NCI-H1048 (cell line): ENCODE data around the gene ESYT2.
"Not testable (repeated sequence)": the region's sequence is repeated elsewhere in the genome, so short reads cannot be mapped to it uniquely, and the experiment has no call there.

ENCODE experiments used
- DNase-seq: peaks from one replicate; lab custom pipeline; 2025; lab: John Stamatoyannopoulos, UW

ESYT2 gene

DNA sequence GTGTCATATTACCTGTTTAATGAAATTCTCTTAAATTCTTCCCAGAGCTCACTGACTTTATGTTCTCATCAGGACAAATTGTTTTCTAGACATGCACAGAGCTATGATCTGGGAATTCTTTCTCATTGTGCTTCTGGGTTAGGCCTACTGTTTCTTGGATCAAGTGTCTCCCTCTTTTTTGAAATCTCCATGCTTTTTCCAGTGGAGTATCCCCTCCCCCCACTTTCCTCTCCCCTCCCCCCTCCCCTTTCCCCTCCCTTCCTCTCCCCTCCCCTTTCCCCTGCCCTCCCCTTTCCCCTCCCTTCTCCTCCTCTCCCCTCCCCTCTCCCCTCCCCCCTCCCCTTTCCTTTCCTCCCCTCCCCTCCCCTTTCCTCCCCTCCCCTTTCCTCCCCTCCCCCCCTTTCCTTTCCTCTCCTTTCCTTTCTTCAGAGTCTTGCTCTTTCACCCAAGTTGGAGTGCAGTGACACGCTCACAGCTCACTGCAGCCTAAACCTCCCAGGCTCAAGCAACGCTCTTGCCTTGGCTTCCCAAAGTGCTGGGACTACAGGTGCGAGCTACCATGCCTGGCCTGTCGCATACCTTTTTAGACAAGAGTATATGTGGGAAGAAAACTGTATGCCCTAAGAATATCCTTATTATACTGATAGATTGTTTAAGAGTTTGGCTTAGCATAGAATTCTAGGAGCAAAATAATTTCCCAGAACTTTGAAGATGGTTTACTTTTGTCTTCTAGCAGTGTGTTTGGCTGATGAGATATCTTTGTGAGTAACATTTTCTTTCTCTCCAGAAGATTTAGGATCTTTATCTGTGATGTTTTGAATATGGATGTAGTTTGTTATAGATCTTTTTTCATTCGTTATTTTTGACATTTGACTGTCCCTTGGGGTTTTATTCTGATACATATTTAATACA, 29.5 kb upstream of the ESYT2 start:
- DNase-seq, result no peak

DNA sequence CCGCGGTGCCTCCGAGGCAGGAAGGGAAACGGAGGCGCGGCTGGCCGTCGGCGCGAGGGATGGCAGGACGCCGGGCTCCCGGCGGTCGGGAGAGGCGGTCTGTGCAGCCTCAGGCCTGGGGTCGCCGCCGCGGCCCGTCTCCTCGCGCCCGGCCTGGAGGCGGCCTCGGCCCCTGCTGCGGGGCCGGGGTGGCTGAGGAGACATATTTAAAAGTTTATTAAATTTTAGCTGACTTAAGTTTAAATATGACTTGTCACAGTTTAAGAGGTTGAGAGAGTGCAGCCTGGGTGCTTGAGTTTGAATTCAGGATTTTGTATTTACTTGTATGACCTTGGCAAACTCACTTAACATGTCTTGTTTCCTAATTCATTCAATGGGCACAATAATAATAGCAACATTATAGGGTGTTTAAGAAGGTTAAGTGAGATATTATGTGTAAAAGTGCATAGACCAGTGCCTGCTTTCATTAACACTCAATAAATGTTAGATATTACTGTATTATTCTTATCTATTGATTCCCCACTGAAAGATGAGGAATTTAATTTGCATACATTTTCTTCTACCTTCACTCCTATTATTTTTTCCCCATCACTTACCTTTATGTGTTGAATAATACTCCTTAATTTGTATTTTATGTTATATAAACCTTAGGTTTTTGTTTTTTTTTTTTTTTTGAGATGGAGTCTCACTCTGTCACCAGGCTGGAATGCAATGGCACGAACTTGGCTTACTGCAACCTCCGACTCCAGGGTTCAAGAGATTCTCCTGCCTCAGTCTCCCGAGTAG, 27.8 kb upstream of the ESYT2 start:
- DNase-seq, result no peak

DNA sequence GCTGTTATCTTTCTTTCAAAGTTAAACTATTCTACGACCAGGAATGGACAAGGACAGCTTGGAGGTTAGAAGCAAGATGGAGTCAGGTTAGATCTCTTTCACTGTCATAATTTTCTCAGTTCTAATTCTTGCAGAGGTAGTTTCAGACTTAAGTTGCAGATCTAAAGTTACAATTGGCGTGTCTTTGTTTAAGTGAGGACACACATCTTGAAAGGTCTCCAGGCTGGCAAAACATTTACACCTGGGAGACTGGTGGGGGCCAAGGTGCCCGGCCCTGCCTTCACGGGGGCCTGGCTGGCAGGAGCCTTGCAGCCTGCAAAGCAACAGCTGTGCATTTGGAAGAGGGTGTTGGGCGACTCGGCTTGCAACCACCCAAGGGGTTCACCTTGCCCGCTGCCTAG, 25.4 kb upstream of the ESYT2 start:
- no peak for DNase-seq

DNA sequence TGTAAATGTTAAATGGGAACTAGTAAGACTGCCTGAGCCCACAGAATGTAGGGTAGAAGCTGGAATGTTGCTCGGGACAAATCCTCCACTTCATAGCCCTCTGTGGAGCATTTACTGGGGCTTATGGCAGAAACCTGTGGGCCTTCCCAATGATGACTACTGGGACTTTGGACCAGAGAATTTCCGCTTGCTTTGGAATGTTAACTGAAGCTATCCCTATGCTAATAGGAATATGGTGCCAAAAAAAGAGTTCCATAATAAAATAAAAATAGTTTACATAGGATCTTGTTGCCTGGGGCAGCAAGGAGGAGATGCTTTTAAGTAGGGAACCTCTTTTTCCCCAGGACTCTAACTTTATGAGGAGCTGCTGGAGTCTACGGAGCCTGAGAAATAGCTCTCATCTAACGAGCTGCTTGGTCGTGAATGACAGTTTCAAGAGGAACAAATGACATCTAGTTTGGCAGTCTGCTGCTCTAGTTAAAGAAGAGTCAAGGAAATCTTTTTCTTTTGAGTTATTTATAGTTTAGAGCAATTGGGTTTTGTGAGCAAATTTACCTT, 21.3 kb upstream of the ESYT2 start:
- DNase-seq, result no peak

DNA sequence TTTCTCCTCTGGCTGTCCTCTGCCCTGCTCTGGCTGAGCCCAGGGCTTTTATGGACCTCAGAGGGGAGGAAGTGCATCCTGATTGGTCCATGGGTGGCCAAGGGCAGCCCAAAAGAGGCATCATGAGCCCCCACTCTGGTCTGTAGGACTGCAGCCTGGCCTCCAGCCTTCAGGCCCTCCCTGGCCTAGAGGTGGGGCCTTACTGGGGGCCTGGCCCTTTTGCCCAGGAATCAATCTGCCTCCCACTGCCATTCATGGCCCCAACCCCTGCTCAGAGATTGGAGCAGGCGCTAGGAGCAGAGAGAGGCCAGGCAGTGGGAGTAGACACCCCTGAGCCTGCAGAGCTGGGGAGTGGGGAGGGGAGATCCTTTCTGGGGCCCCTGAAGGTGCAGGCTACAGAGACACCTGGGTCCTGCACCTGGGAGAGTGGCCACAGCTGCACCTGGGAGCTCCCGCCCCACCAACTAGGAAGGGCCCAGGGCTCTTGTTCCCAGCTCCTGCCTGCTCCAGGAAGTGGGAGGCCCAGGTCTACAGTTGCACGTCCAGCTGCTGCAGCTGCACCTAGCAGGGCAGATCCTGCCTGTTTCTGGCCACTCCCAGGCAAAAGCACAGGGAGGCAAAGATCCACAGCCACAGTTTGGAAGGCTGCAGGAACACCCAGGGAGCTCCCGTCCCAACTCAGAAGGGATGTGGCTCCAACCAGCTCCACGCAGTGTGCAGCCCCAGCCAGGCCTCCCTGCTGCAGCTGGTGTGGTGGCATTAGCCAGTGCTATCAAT, 20.6 kb upstream of the ESYT2 start:
- DNase-seq, result no peak

DNA sequence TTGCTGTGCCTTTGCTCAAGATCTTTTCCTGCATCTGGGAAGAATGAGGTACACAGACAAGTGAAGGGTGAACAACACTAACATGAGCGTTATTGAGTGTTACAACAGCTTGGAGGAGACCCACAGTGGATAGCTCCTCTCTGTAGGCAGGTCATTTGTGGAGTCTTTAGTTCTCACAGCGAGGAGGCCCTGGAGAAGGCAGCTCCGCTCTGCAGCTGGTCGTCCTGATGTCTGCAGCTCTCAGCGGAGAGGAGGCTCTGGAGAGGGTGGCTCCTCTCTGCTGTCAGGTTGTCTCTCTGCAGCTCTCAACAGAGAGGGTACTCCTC, 20.1 kb upstream of the ESYT2 start:
- DNase-seq, result no peak

DNA sequence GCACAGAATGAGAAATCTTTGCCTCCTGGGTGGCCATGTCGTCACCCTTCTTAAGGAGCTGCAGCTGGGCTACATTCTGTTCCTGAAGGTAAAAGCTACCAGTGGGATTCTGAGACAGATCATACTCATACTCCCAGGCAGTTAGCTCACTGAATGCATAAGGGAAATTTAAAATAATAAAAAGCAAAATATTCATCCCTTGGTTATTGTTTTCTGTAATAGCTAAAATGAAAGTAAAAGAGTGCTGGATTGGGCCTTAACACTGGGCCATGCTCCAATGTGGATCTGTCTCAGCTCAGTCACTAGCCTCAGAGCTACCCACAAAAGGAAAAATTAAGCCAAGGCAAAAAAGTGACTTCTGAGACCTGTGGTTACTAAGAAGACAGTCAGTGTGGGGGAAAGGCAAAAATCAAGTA, 18.1 kb upstream of the ESYT2 start:
- DNase-seq, result no peak

DNA sequence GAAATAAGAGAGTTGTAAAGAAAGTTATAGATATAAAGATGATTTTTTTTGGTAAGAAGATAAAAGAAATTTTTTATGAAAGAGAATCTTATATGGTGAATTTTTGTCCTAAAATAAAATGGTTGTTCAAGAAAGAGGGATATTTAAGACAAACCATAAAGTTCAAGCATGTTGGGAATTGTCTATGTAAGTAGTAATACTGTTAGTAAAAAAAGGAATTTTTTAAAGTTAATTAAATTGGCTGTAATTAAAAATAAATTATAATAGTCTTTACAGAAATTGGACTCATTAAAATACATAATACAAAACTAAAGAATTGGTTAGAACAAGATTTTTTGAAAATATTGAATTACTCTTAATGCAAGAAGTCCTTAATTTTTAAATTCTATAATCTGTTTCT, 17.0 kb upstream of the ESYT2 start:
- no peak for DNase-seq

DNA sequence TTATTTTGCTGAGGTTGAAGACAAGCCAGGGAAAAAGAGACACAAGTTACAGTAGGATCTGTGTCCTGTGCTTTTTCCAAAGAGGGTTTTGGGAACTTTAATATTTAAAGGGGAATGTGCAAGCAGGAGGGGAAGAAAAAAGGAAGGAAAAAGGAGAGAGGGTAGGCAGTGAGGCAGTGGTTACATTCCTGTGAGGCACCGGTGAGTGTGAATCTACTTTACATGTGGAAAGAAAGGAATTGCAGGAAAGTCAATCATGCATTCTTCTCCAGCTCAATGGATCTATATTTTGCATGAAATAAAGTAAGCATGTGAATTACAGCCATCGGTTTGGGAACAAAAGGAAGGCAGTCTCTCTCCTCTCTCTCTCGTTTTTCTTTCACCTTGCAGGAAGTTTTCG, 14.5 kb upstream of the ESYT2 start:
- DNase-seq, result no peak

DNA sequence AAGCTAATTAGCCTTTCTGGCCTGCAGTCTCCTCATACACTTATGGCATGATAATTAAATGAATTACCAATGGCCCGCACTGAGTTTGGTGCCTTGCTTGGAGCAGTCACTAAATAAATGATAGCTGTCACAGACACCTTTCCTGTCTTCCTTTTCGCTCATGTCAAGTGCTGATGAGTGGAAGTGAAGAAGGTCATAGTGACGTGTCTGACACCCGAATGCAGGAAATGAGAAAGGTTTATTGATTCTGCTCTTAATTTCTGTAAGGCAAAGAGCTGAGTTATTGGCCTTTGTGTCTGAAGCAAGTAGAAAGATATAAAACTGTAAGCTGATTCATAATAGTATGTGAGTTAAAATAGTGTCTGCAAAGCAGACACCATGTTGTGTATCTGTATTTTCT, 13.2 kb upstream of the ESYT2 start:
- no peak for DNase-seq

DNA sequence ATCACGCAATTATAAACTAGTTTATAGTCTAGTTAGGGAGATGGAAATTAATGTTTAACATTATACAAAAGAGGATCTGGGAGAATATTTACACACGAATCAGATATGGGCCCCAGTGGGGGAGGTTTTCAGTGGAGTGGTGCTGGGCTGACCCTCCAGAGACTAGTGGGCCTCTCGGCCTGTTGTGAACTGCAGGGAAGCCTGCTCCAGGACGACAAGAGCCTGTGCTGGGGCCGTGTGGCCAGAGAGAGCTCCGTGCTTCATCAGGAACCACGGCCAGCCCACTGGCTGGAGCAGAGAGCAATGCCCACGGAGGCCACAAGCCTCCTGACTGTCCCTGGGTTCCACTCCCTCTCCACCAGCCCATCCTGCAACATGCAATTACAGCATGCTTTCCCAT, 11.3 kb upstream of the ESYT2 start:
- no peak for DNase-seq

DNA sequence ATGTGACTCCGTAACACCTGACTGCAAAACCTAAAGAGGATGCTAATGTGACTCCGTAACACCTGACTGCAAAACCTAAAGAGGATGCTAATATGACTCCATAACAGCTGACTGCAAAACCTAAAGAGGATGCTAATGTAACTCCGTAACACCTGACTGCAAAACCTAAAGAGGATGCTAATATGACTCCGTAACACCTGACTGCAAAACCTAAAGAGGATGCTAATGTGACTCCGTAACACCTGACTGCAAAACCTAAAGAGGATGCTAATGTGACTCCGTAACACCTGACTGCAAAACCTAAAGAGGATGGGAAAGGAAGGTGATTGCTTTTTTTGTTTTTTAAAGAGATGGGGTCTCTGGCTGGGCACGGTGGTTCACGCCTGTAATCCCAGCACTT, 9.9 kb upstream of the ESYT2 start:
- DNase-seq, result not testable (repeated sequence)

DNA sequence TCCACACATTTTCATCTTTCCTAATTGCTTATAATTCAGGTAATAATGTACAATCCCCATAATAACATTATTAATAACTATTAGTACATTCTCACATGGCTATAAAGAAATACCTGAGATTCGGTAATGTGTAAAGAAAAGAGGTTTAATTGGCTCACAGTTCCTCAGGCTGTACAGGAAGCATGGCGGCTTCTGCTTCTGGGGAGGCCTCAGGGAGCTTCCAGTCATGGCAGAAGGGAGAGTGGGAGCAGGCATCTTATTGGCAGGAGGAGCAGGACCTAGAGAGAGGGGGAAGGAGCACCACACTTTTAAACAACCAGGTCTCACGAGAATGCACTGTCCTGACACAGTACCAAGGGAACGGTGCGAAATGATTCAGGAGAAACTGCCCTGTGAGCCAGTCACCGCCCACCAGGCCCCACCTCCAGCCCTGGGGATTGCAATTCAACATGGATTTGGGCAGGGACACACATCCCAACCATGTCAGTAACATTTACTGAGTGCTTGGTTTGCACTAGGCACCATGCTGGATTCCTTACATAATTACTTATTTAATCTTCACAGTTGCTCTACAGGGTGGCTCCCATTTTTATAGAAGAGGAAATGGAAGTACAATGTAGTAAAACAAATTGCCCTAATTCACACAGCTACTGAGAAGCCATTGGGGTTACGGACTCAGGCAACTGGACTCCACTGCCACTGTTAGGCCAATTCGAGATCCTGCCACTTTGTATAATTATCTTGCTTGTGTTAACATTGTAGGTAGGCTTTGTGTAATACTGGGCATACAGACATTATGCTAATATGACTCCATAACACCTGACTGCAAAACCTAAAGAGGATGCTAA, 8.7 kb upstream of the ESYT2 start:
- no peak for DNase-seq

DNA sequence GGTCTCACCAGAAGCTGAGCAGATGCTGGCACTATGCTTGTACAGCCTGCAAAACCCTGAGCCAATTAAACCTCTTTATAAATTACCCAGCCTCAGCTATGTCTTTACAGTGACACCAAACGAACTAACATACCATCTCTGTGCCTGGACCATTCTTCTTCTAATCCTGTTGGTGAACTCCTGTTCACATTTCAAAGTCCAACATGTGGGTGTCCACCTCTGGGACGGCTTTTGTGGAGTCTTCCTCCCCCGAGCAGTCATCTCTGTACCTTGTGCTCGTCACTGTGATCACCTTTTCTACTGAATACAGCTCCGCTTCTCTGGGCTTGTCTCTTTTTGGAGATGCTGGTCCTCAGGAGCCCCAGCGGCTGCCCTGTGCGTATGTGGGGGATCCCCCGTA, 7.4 kb upstream of the ESYT2 start:
- no peak for DNase-seq

DNA sequence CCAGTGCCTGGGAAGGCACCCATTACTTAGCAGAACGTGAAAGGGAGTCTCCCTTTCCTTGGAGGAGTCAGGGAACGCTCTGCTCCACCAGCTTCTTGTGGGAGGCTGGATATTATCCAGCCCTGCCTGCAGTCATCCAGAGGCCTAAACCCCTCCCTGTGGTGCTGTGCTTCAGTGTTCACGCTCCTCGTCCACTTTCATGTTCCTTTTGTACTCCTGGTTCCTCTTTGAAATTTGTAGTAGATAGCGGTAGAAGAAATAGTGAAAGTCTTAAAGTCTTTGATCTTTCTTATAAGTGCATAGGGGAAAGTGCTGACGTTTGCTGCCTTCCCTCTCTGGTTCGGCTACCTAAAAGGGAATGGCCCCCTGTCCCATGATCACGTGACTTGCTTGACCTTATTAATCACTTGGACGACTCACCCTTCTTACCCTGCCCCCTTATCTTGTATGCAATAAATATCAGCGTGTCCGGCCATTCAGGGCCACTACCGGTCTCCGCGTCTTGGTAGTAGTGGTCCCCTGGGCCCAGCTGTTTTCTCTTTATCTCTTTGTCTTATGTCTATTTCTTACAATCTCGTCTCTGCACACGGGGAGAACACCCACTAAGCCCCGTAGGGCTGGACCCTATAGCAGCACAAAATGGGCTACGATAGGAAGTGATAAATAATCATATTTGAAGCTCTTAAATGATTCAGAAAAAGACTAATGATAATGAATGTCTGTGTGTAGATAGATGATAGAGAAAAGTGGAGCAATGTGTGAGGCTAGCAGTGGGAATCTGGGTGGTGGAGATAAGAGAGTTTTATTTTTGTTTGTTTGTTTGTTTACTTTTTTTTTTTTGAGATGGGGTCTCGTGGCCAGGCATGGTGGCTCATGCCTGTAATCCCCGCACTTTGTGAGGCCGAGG, 5.8 kb upstream of the ESYT2 start:
- no peak for DNase-seq

DNA sequence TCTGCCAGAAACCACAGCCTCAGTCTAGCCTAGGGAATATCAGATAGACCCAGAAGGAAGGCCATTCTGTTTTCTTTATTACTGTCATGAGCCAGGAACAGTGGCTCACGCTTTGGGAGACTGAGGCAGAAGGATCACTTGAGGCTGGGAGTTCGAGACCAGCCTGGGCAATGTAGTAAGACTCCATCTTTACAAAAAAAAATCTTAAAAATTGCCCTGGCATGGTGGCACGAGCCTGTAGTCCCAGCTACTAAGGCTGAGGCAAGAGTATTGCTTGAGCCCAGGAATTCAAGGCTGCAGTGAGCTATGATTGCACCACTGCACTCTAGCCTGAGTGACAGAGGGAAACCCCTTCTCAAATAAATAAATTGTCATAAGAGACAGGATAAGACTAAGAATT, 3.7 kb upstream of the ESYT2 start:
- no peak for DNase-seq

DNA sequence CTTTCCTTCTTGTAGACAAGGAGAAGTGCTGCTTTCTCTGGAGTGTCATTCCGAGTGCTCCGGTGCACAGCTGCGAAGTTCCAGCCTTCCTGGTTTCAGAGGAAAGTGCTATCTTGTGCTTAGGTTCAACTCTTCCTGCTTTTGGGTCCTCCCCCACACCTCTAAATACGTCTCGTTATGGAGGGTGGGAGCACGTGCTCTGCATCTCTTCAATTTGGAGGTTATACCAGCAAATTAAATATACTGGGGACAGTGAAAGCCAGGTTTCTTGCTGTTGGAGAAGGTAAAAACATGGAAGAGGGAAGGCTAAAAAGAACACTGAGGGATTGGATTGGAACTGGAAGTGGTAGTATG, 2.4 kb upstream of the ESYT2 start:
- no peak for DNase-seq

DNA sequence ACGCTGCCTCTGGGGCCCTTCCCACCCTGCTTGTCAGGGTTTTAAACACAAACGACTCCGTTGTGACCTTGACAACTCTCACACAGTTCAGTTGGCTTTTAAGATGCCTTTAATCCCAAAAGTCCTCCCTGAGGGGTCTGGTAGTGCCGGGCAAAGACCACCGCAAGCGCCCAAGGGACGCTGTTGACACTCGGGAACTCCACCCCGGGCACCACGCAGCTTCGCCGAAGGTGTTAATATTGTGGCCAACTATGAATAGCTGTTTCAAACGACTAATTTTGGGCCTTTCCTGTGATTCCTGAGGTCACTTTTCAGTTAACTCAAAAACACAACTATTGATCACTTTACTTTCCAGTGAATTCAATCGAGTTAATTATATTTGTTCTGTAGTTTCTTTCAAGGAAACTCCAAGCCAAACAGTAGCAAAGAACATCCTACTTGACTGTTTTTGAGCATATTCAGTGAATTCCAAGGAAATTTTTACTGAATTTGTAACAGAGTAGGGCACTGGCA, 958 bp upstream of the ESYT2 start:
- no peak for DNase-seq

DNA sequence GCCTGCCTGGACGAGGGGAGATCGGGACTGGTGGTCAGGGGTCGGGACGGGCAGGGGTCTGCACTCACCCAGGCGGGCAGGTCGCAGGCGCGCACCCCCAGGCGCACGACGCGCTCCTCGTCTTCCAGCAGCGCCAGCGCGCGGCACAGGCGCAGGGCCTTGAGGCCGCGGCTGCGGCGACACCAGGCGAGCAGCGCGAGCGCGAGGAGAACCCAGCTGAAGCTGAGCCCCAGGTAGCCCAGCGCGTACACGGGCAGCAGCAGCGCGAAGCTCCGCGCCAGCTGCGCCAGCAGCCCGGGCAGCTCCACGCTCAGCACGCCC, 328 bp downstream of the ESYT2 start:
- DNase-seq, result peak; percentile 42
